ENCODE data around the gene SLC2A9. TPM values are rescaled to one million over a fixed set of nuclear protein-coding genes. Genes with fewer than 3 reads are reported as not detected.

SLC2A9 gene
- polyA plus RNA-seq, 1 donor from 2014 or later: not detected

GRCh38 chr4:10007793-10008608 is 13.3 kb downstream of the SLC2A9 start:
- Histone ChIP-seq H3K36me3 (ENCODE audit: insufficient read depth, low read length) (no peaks in the 10 kb centered on the region), H3K79me2 (replicated peaks; ENCODE audit: insufficient read depth, low read length) (no peaks in the 10 kb centered on the region), H3K4me3 (ENCODE audit: low read length) (no peak overlapping the region), H3K9me2 (ENCODE audit: insufficient read depth, low read length) (no peaks in the 10 kb centered on the region), H3K27me3 (ENCODE audit: insufficient read depth, low read depth, low read length) (no peaks in the 10 kb centered on the region), H3K9ac (ENCODE audit: low read length) (no peak overlapping the region), H3K4me2 (ENCODE audit: low read length) (no peak overlapping the region), H4K20me1 (ENCODE audit: insufficient read depth) (no peaks in the 10 kb centered on the region), H3F3A (ENCODE audit: insufficient read depth, low read length, poor library complexity, severe bottlenecking) (no peaks in the 10 kb centered on the region), H2AFZ (ENCODE audit: low read depth, low read length) (no peak overlapping the region), H3K27ac (ENCODE audit: low read length) (no peak overlapping the region), H3K9me3 (ENCODE audit: low read length) (no peaks in the 10 kb centered on the region)
- TF ChIP-seq SMC3 (conservative IDR thresholded peaks at IDR 0.05; ENCODE audit: poor library complexity): no peak

- H3K9me2 ChIP-seq (ENCODE audit: insufficient read depth, low read length): no peaks in the 10 kb centered on the region
- TF ChIP-seq POLR2AphosphoS5 (IDR thresholded peaks at IDR 0.05) (no peak), TAF1 (IDR thresholded peaks at IDR 0.05; ENCODE audit: low read depth) (no peak), SMC3 (conservative IDR thresholded peaks at IDR 0.05; ENCODE audit: poor library complexity) (no peak), REST (IDR thresholded peaks at IDR 0.05; ENCODE audit: borderline replicate concordance) (no peak), EP300 (conservative IDR thresholded peaks at IDR 0.05; ENCODE audit: poor library complexity, severe bottlenecking) (no peak), MXI1 (conservative IDR thresholded peaks at IDR 0.05; ENCODE audit: poor library complexity, severe bottlenecking) (no peak), RAD21 (conservative IDR thresholded peaks at IDR 0.05) (no peak), EZH2 (IDR thresholded peaks at IDR 0.05; ENCODE audit: borderline replicate concordance, insufficient read depth, low read length, poor library complexity, severe bottlenecking) (no peak)
- TF ChIP-seq, protein P1, sequence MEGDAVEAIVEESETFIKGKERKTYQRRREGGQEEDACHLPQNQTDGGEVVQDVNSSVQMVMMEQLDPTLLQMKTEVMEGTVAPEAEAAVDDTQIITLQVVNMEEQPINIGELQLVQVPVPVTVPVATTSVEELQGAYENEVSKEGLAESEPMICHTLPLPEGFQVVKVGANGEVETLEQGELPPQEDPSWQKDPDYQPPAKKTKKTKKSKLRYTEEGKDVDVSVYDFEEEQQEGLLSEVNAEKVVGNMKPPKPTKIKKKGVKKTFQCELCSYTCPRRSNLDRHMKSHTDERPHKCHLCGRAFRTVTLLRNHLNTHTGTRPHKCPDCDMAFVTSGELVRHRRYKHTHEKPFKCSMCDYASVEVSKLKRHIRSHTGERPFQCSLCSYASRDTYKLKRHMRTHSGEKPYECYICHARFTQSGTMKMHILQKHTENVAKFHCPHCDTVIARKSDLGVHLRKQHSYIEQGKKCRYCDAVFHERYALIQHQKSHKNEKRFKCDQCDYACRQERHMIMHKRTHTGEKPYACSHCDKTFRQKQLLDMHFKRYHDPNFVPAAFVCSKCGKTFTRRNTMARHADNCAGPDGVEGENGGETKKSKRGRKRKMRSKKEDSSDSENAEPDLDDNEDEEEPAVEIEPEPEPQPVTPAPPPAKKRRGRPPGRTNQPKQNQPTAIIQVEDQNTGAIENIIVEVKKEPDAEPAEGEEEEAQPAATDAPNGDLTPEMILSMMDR (IDR thresholded peaks at IDR 0.05; ENCODE audit: poor library complexity, severe bottlenecking): no peak
- no peaks in the 10 kb centered on the region for H3K9me3 ChIP-seq (ENCODE audit: low read length)
- no peak overlapping the region for H3K27ac ChIP-seq (ENCODE audit: low read length)
- no peaks in the 10 kb centered on the region for H3K27me3 ChIP-seq (ENCODE audit: insufficient read depth, low read depth, low read length)
- H4K20me1 ChIP-seq (ENCODE audit: insufficient read depth): no peaks in the 10 kb centered on the region
- no peak overlapping the region for H3K4me2 ChIP-seq (ENCODE audit: low read length)
- no peak overlapping the region for H3K4me3 ChIP-seq (ENCODE audit: low read length)
- H3F3A ChIP-seq (ENCODE audit: insufficient read depth, low read length, poor library complexity, severe bottlenecking): no peaks in the 10 kb centered on the region
- H3K36me3 ChIP-seq (ENCODE audit: insufficient read depth, low read length): no peaks in the 10 kb centered on the region
- H3K79me2 ChIP-seq (replicated peaks; ENCODE audit: insufficient read depth, low read length): no peaks in the 10 kb centered on the region
- H2AFZ ChIP-seq (ENCODE audit: low read depth, low read length): no peak overlapping the region
- no peak overlapping the region for H3K9ac ChIP-seq (ENCODE audit: low read length)
These were observed 13.9 kb downstream of the SLC2A9 start for GRCh38 chr4:10007436-10007740.
